ENCODE results near the gene PRCD. TPM values are rescaled to one million over a fixed set of nuclear protein-coding genes. Genes with fewer than 3 reads are reported as not detected.

Gene PRCD
- total and polyA plus RNA-seq, 2 experiments from 2014 or later = 0.43 to 3.4 TPM

DNA sequence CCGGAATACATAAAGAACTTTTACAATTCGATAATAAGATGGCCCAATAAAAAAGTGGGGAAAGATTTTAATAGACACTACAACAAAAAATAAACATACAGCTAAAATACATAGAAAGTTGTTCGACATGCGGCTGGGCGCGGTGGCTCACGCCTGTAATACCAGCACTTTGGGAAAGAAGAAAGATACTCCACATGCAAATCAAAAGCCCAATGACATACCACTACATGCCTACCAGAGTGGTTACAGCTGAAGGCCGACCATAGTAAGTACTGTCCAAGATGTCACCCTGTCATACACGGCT is 9.3 kb downstream of the PRCD start:
- Histone ChIP-seq H2AFZ (no peak overlapping the region), H3K9me2 (ENCODE audit: insufficient read depth) (no peaks in the 10 kb centered on the region), H3K9me3 (ENCODE audit: low read depth) (no peaks in the 10 kb centered on the region), H4K20me1 (ENCODE audit: insufficient read depth) (no peaks in the 10 kb centered on the region), H3K27ac (no peak overlapping the region), H3K4me3 (no peak overlapping the region), H3K4me1 (ENCODE audit: insufficient read depth) (peaks cover 20% of the 10 kb centered on the region), H3F3A (ENCODE audit: insufficient read depth) (peaks cover 36% of the 10 kb centered on the region), H3K9ac (no peak overlapping the region), H3K36me3 (ENCODE audit: low read depth) (no peaks in the 10 kb centered on the region), H3K79me2 (ENCODE audit: insufficient read depth) (no peaks in the 10 kb centered on the region), H3K27me3 (replicated peaks; ENCODE audit: insufficient read depth) (no peaks in the 10 kb centered on the region), H3K4me2 (ENCODE audit: unreplicated experiment) (no peak overlapping the region)
- no peak for DNase-seq
- in situ Hi-C loops (cut with MboI) = no loop called here
- no peak for TF ChIP-seq EZH2 (IDR thresholded peaks at IDR 0.05; ENCODE audit: insufficient read depth, poor library complexity, severe bottlenecking)
- TF ChIP-seq EZH2phosphoT487 (IDR thresholded peaks at IDR 0.05; ENCODE audit: insufficient read depth, low read depth) = no peak
- 85 to 92% methylated on average over 9 of the region's 9 CpGs for WGBS, 2 experiments (ENCODE audit: low coverage in 1 of 2, low lambda C conversion rate in 2 of 2, missing lambda C conversion rate in 2 of 2)

DNA sequence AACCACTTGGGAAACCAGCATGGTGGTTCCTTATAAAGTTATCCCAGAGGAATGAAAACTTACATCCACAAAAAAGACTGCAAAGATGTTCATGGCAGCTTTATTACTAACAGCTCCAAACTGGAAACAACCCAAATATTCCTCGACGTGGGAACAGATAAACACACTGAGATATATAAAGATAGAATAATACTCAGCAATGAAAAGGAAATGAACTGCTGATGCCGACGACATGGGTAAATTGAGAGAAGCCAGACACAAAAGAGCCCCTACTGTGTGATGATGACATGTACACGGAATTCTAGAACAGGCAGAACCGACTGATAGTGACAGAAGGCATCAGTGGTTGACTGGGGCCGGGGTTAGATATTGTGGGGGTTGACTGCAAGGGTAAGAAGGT is 9.7 kb downstream of the PRCD start:
- no peaks in the 10 kb centered on the region for H3K36me3 ChIP-seq (ENCODE audit: low read depth)
- in situ Hi-C loops (cut with MboI) = no loop called here
- WGBS, 2 experiments (ENCODE audit: low coverage in 1 of 2, low lambda C conversion rate in 2 of 2, missing lambda C conversion rate in 2 of 2) = 90 to 91% methylated on average over 7 of the region's 7 CpGs
- H2AFZ ChIP-seq = no peak overlapping the region
- H3K9me3 ChIP-seq (ENCODE audit: low read depth) = no peaks in the 10 kb centered on the region
- H3K9ac ChIP-seq = no peak overlapping the region
- H4K20me1 ChIP-seq (ENCODE audit: insufficient read depth) = no peaks in the 10 kb centered on the region
- no peak overlapping the region for H3K4me2 ChIP-seq (ENCODE audit: unreplicated experiment)
- no peaks in the 10 kb centered on the region for H3K79me2 ChIP-seq (ENCODE audit: insufficient read depth)
- peaks cover 36% of the 10 kb centered on the region for H3F3A ChIP-seq (ENCODE audit: insufficient read depth)
- no peak for DNase-seq
- H3K4me3 ChIP-seq = no peak overlapping the region
- no peak overlapping the region for H3K27ac ChIP-seq
- no peaks in the 10 kb centered on the region for H3K9me2 ChIP-seq (ENCODE audit: insufficient read depth)
- H3K4me1 ChIP-seq (ENCODE audit: insufficient read depth) = peaks cover 20% of the 10 kb centered on the region
- H3K27me3 ChIP-seq (replicated peaks; ENCODE audit: insufficient read depth) = no peaks in the 10 kb centered on the region
- no peak for TF ChIP-seq EZH2phosphoT487 (IDR thresholded peaks at IDR 0.05; ENCODE audit: insufficient read depth, low read depth)

DNA sequence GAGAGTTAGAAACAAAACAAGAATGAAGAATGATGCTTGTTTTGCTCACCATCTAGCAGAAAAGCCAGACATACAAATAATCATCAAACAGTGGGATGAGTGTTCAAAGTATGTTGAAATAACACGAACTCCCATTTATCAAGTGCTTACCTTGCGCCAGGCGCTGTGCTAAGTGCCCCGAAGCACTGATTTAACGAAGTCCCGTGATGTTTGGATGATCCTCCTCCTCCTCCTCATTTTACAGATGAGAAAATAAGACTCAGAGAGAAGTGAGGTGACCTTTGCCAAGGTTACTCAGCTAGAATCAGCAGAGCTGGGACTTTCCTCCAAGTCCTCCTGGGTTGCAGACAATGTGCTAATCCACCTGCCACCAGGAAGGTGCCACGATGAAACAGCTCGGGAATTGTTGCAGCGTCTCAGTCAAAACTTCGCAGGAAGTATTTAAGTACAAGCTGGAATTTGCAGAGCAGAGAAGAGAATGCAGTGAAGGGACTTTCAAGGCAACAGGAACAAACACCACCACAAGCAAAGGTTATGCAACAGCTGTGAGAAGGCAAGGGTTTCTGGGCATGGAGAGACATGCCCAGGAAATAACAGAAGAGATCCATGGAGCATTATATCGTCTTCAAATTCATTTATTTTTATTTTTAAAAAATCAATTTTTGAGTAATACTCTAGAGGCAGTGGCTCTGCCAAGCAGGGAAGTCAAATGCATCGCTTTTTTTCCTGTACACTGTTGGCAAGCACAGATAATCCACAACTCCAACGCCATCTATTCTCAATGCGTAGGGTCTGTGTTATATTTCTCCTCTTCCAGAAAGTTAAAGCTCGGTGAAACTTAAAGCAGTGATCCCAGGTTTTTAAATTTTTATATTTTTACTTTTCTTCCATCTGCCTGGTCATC is 11.1 kb downstream of the PRCD start:
- no peak for TF ChIP-seq EZH2 (IDR thresholded peaks at IDR 0.05; ENCODE audit: insufficient read depth, poor library complexity, severe bottlenecking)
- TF ChIP-seq EZH2phosphoT487 (IDR thresholded peaks at IDR 0.05; ENCODE audit: insufficient read depth, low read depth) = no peak
- H3K27ac ChIP-seq = peak overlapping the region; percentile 40
- H3K27me3 ChIP-seq (replicated peaks; ENCODE audit: insufficient read depth) = no peaks in the 10 kb centered on the region
- peak; percentile 64 for DNase-seq
- H3K4me1 ChIP-seq (ENCODE audit: insufficient read depth) = peaks cover 20% of the 10 kb centered on the region
- H3K4me2 ChIP-seq (ENCODE audit: unreplicated experiment) = peak overlapping the region; percentile 48
- no peaks in the 10 kb centered on the region for H4K20me1 ChIP-seq (ENCODE audit: insufficient read depth)
- H3K9me3 ChIP-seq (ENCODE audit: low read depth) = no peaks in the 10 kb centered on the region
- H2AFZ ChIP-seq = 0 out of 2 replicates have a peak overlapping the region, but pooled peaks have one; percentile 7
- no peak overlapping the region for H3K9ac ChIP-seq
- H3K36me3 ChIP-seq (ENCODE audit: low read depth) = no peaks in the 10 kb centered on the region
- H3K4me3 ChIP-seq = no peak overlapping the region
- in situ Hi-C loops (cut with MboI) = no loop called here
- 73 to 76% methylated on average over 15 of the region's 15 CpGs for WGBS, 2 experiments (ENCODE audit: low coverage in 1 of 2, low lambda C conversion rate in 2 of 2, missing lambda C conversion rate in 2 of 2)
- peaks cover 36% of the 10 kb centered on the region for H3F3A ChIP-seq (ENCODE audit: insufficient read depth)
- H3K79me2 ChIP-seq (ENCODE audit: insufficient read depth) = no peaks in the 10 kb centered on the region
- no peaks in the 10 kb centered on the region for H3K9me2 ChIP-seq (ENCODE audit: insufficient read depth)

DNA sequence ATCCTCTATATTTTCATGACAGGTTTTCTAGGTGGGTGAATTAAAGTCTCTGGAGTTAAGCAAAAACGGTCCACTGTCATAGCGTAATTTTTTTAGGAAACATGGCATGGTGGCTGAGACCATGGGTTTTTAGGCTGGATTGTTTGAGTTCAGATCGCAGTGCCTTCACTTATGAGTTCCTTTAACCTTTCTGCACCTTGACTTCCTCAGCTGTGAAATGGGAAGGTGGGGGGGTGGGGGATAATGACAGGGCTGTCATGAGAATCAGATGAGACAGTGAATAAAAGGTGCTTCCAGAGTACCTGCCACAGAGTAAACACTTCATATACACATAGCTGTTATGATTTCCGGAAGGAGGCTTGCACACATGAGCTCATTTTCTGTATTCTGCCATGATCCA is 11.8 kb downstream of the PRCD start:
- Histone ChIP-seq H3K79me2 (ENCODE audit: insufficient read depth) (no peaks in the 10 kb centered on the region), H3K4me2 (ENCODE audit: unreplicated experiment) (no peak overlapping the region), H3K36me3 (ENCODE audit: low read depth) (no peaks in the 10 kb centered on the region), H4K20me1 (ENCODE audit: insufficient read depth) (no peaks in the 10 kb centered on the region), H3K27ac (peak overlapping the region; percentile 40; the same call in 1 of the 2 replicates), H3K9me3 (ENCODE audit: low read depth) (no peaks in the 10 kb centered on the region), H3K27me3 (replicated peaks; ENCODE audit: insufficient read depth) (no peaks in the 10 kb centered on the region), H3K9me2 (ENCODE audit: insufficient read depth) (no peaks in the 10 kb centered on the region), H3K9ac (no peak overlapping the region), H3K4me1 (ENCODE audit: insufficient read depth) (peaks cover 20% of the 10 kb centered on the region), H3K4me3 (no peak overlapping the region), H3F3A (ENCODE audit: insufficient read depth) (peaks cover 35% of the 10 kb centered on the region), H2AFZ (0 out of 2 replicates have a peak overlapping the region, but pooled peaks have one; percentile 7)
- in situ Hi-C loops (cut with MboI) = no loop called here
- no peak for DNase-seq
- 65 to 69% methylated on average over 4 of the region's 4 CpGs for WGBS, 2 experiments (ENCODE audit: low coverage in 1 of 2, low lambda C conversion rate in 2 of 2, missing lambda C conversion rate in 2 of 2)
- TF ChIP-seq EZH2phosphoT487 (IDR thresholded peaks at IDR 0.05; ENCODE audit: insufficient read depth, low read depth) (no peak), EZH2 (IDR thresholded peaks at IDR 0.05; ENCODE audit: insufficient read depth, poor library complexity, severe bottlenecking) (no peak)

All from GM23248 (cell line).